ENCODE measurements around the gene UNK.

Gene UNK

GRCh38 chr17:75824666-75825065 lies 40.1 kb downstream of the UNK start:
- no peak overlapping the region for H2BK15ac ChIP-seq (replicated peaks; ENCODE audit: low read depth)
- no peak overlapping the region for H3K18ac ChIP-seq (ENCODE audit: low read length)
- no peak overlapping the region for H3K23ac ChIP-seq (ENCODE audit: low read length)
- H3K27ac ChIP-seq (ENCODE audit: low read depth, low read length) = no peak overlapping the region
- whole genome bisulfite sequencing (ENCODE audit: extremely low coverage, insufficient coverage, low lambda C conversion rate) = no CpG with 5 or more reads among the region's 2 CpGs
- H3K4me3 ChIP-seq (ENCODE audit: low read length) = no peak overlapping the region
- H3K79me1 ChIP-seq (ENCODE audit: low read length) = no peaks in the 10 kb centered on the region
- H3K4me2 ChIP-seq (ENCODE audit: low read length) = no peak overlapping the region
- H3K9ac ChIP-seq (ENCODE audit: low read length) = no peak overlapping the region
- H2BK5ac ChIP-seq (ENCODE audit: low read length) = no peak overlapping the region
- H2BK120ac ChIP-seq (ENCODE audit: low read depth, low read length) = no peak overlapping the region
- H4K5ac ChIP-seq (ENCODE audit: low read length) = no peak overlapping the region
- H3K4me1 ChIP-seq (ENCODE audit: control insufficient read depth, low read depth, low read length) = peaks cover 2% of the 10 kb centered on the region
- no peak overlapping the region for H4K8ac ChIP-seq (ENCODE audit: low read depth, low read length)
- no peak overlapping the region for H2AK5ac ChIP-seq (ENCODE audit: low read length)
- DNase-seq = no peak
- H3K36me3 ChIP-seq (ENCODE audit: control insufficient read depth, insufficient read depth, low read length) = peaks cover 5% of the 10 kb centered on the region
- H3K56ac ChIP-seq (ENCODE audit: low read length) = no peak overlapping the region
- no peaks in the 10 kb centered on the region for H3K79me2 ChIP-seq (ENCODE audit: control insufficient read depth, insufficient read depth, low read length)
- H3K27me3 ChIP-seq (ENCODE audit: insufficient read depth, low read length, poor library complexity) = no peaks in the 10 kb centered on the region
- no peak overlapping the region for H3K4ac ChIP-seq (ENCODE audit: low read depth, low read length)

GRCh38 chr17:75825149-75825552 lies 40.5 kb downstream of the UNK start:
- Histone ChIP-seq H3K79me2 (ENCODE audit: control insufficient read depth, insufficient read depth, low read length) (no peaks in the 10 kb centered on the region), H3K27ac (ENCODE audit: low read depth, low read length) (no peak overlapping the region), H3K4ac (ENCODE audit: low read depth, low read length) (no peak overlapping the region), H4K8ac (ENCODE audit: low read depth, low read length) (no peak overlapping the region), H2BK5ac (ENCODE audit: low read length) (no peak overlapping the region), H3K56ac (ENCODE audit: low read length) (no peak overlapping the region), H3K23ac (ENCODE audit: low read length) (no peak overlapping the region), H3K18ac (ENCODE audit: low read length) (no peak overlapping the region), H3K79me1 (ENCODE audit: low read length) (no peaks in the 10 kb centered on the region), H2BK15ac (replicated peaks; ENCODE audit: low read depth) (no peak overlapping the region), H4K5ac (ENCODE audit: low read length) (no peak overlapping the region), H3K9ac (ENCODE audit: low read length) (no peak overlapping the region), H3K27me3 (ENCODE audit: insufficient read depth, low read length, poor library complexity) (no peaks in the 10 kb centered on the region), H3K4me3 (ENCODE audit: low read length) (no peak overlapping the region), H3K36me3 (ENCODE audit: control insufficient read depth, insufficient read depth, low read length) (peaks cover 2% of the 10 kb centered on the region), H3K4me1 (ENCODE audit: control insufficient read depth, low read depth, low read length) (peaks cover 2% of the 10 kb centered on the region), H2BK120ac (ENCODE audit: low read depth, low read length) (no peak overlapping the region), H3K4me2 (ENCODE audit: low read length) (no peak overlapping the region), H2AK5ac (ENCODE audit: low read length) (no peak overlapping the region)
- no peak for DNase-seq
- no CpG with 5 or more reads among the region's 13 CpGs for WGBS (ENCODE audit: extremely low coverage, insufficient coverage, low lambda C conversion rate)

GRCh38 chr17:75825748-75826370 lies 41.3 kb downstream of the UNK start:
- no CpG with 5 or more reads among the region's 12 CpGs for WGBS (ENCODE audit: extremely low coverage, insufficient coverage, low lambda C conversion rate)
- Histone ChIP-seq H3K23ac (ENCODE audit: low read length) (no peak overlapping the region), H3K27me3 (ENCODE audit: insufficient read depth, low read length, poor library complexity) (no peaks in the 10 kb centered on the region), H4K8ac (ENCODE audit: low read depth, low read length) (no peak overlapping the region), H3K4me1 (ENCODE audit: control insufficient read depth, low read depth, low read length) (peaks cover 4% of the 10 kb centered on the region), H2AK5ac (ENCODE audit: low read length) (no peak overlapping the region), H2BK5ac (ENCODE audit: low read length) (no peak overlapping the region), H3K27ac (ENCODE audit: low read depth, low read length) (no peak overlapping the region), H3K36me3 (ENCODE audit: control insufficient read depth, insufficient read depth, low read length) (peaks cover 1% of the 10 kb centered on the region), H3K4me3 (ENCODE audit: low read length) (no peak overlapping the region), H2BK120ac (ENCODE audit: low read depth, low read length) (no peak overlapping the region), H3K18ac (ENCODE audit: low read length) (no peak overlapping the region), H3K79me2 (ENCODE audit: control insufficient read depth, insufficient read depth, low read length) (no peaks in the 10 kb centered on the region), H3K4ac (ENCODE audit: low read depth, low read length) (no peak overlapping the region), H3K9ac (ENCODE audit: low read length) (no peak overlapping the region), H3K56ac (ENCODE audit: low read length) (no peak overlapping the region), H3K4me2 (ENCODE audit: low read length) (no peak overlapping the region), H4K5ac (ENCODE audit: low read length) (no peak overlapping the region), H3K79me1 (ENCODE audit: low read length) (no peaks in the 10 kb centered on the region), H2BK15ac (replicated peaks; ENCODE audit: low read depth) (no peak overlapping the region)
- no peak for DNase-seq

- Histone ChIP-seq H3K36me3 (ENCODE audit: control insufficient read depth, insufficient read depth, low read length) (no peaks in the 10 kb centered on the region), H3K27ac (ENCODE audit: low read depth, low read length) (no peak overlapping the region), H3K9ac (ENCODE audit: low read length) (no peak overlapping the region), H3K79me1 (ENCODE audit: low read length) (no peaks in the 10 kb centered on the region), H3K23ac (ENCODE audit: low read length) (no peak overlapping the region), H3K4ac (ENCODE audit: low read depth, low read length) (no peak overlapping the region), H2BK5ac (ENCODE audit: low read length) (no peak overlapping the region), H3K4me1 (ENCODE audit: control insufficient read depth, low read depth, low read length) (peaks cover 4% of the 10 kb centered on the region), H3K4me3 (ENCODE audit: low read length) (no peak overlapping the region), H3K4me2 (ENCODE audit: low read length) (no peak overlapping the region), H3K79me2 (ENCODE audit: control insufficient read depth, insufficient read depth, low read length) (no peaks in the 10 kb centered on the region), H4K5ac (ENCODE audit: low read length) (no peak overlapping the region), H2AK5ac (ENCODE audit: low read length) (no peak overlapping the region), H2BK120ac (ENCODE audit: low read depth, low read length) (no peak overlapping the region), H2BK15ac (replicated peaks; ENCODE audit: low read depth) (no peak overlapping the region), H3K56ac (ENCODE audit: low read length) (no peak overlapping the region), H4K8ac (ENCODE audit: low read depth, low read length) (no peak overlapping the region), H3K18ac (ENCODE audit: low read length) (no peak overlapping the region), H3K27me3 (ENCODE audit: insufficient read depth, low read length, poor library complexity) (no peaks in the 10 kb centered on the region)
- peak; percentile 40 for DNase-seq
- no CpG with 5 or more reads among the region's 14 CpGs for WGBS (ENCODE audit: extremely low coverage, insufficient coverage, low lambda C conversion rate)
Observed at GRCh38 chr17:75826561-75827307, 42.1 kb downstream of the UNK start.

- peak overlapping the region; percentile 76 for H3K4me2 ChIP-seq (ENCODE audit: low read length)
- H3K4me1 ChIP-seq (ENCODE audit: control insufficient read depth, low read depth, low read length) = peaks cover 7% of the 10 kb centered on the region
- no peak overlapping the region for H3K27ac ChIP-seq (ENCODE audit: low read depth, low read length)
- DNase-seq = peak; percentile 92
- no peaks in the 10 kb centered on the region for H3K79me1 ChIP-seq (ENCODE audit: low read length)
- no peak overlapping the region for H2BK15ac ChIP-seq (replicated peaks; ENCODE audit: low read depth)
- no peak overlapping the region for H2BK5ac ChIP-seq (ENCODE audit: low read length)
- peak overlapping the region; percentile 91 for H3K23ac ChIP-seq (ENCODE audit: low read length)
- H3K56ac ChIP-seq (ENCODE audit: low read length) = peak overlapping the region; percentile 89
- H3K4ac ChIP-seq (ENCODE audit: low read depth, low read length) = no peak overlapping the region
- H3K18ac ChIP-seq (ENCODE audit: low read length) = peak overlapping the region; percentile 7
- no peak overlapping the region for H4K8ac ChIP-seq (ENCODE audit: low read depth, low read length)
- no peak overlapping the region for H2AK5ac ChIP-seq (ENCODE audit: low read length)
- no peaks in the 10 kb centered on the region for H3K36me3 ChIP-seq (ENCODE audit: control insufficient read depth, insufficient read depth, low read length)
- no peaks in the 10 kb centered on the region for H3K27me3 ChIP-seq (ENCODE audit: insufficient read depth, low read length, poor library complexity)
- peak overlapping the region; percentile 71 for H3K9ac ChIP-seq (ENCODE audit: low read length)
- no peak overlapping the region for H2BK120ac ChIP-seq (ENCODE audit: low read depth, low read length)
- no peaks in the 10 kb centered on the region for H3K79me2 ChIP-seq (ENCODE audit: control insufficient read depth, insufficient read depth, low read length)
- H4K5ac ChIP-seq (ENCODE audit: low read length) = peak overlapping the region; percentile 49
- no CpG with 5 or more reads among the region's 21 CpGs for WGBS (ENCODE audit: extremely low coverage, insufficient coverage, low lambda C conversion rate)
- no peak overlapping the region for H3K4me3 ChIP-seq (ENCODE audit: low read length)
Observed at GRCh38 chr17:75827308-75828075, 42.9 kb downstream of the UNK start.

Measured in mesendoderm (in vitro differentiated cells).